NCI-H2196 treated with DMSO at 0.1 percent for 48 hours (cell line): Measurements from ENCODE around the gene CELSR2.

Experiments
- DNase-seq: peaks from one replicate; lab custom pipeline; 2025; ENCODE audit not compliant: unreplicated experiment; lab: John Stamatoyannopoulos, UW

The CELSR2 gene

GRCh38 chr1:109229531-109230127 is 19.7 kb upstream of the CELSR2 start:
- DNase-seq: no peak

- DNase-seq: no peak
These were observed 18.3 kb upstream of the CELSR2 start for GRCh38 chr1:109231066-109231465.

- no peak for DNase-seq
These were observed 14.2 kb upstream of the CELSR2 start for GRCh38 chr1:109235137-109235536.

- DNase-seq: no peak
These were observed 11.8 kb upstream of the CELSR2 start for GRCh38 chr1:109237512-109237911.

GRCh38 chr1:109238382-109238781 is 11.0 kb upstream of the CELSR2 start:
- no peak for DNase-seq

GRCh38 chr1:109239047-109239408 is 10.3 kb upstream of the CELSR2 start:
- DNase-seq: no peak

GRCh38 chr1:109239409-109240068 is 9.8 kb upstream of the CELSR2 start:
- DNase-seq: no peak

- DNase-seq: no peak
These were observed 8.9 kb upstream of the CELSR2 start for GRCh38 chr1:109240158-109241152.

- no peak for DNase-seq
These were observed 8.0 kb upstream of the CELSR2 start for GRCh38 chr1:109241344-109241743.

GRCh38 chr1:109241841-109242345 is 7.4 kb upstream of the CELSR2 start:
- DNase-seq: no peak

- no peak for DNase-seq
These were observed 7.0 kb upstream of the CELSR2 start for GRCh38 chr1:109242387-109242786.

GRCh38 chr1:109243221-109243620 is 6.1 kb upstream of the CELSR2 start:
- no peak for DNase-seq

GRCh38 chr1:109243860-109244552 is 5.3 kb upstream of the CELSR2 start:
- DNase-seq: no peak

- DNase-seq: no peak
These were observed 3.2 kb upstream of the CELSR2 start for GRCh38 chr1:109246141-109246551.

GRCh38 chr1:109247401-109248365 is 1.7 kb upstream of the CELSR2 start:
- DNase-seq: no peak

- DNase-seq: no peak
These were observed 919 bp upstream of the CELSR2 start for GRCh38 chr1:109248444-109248796.

GRCh38 chr1:109249654-109250401 is 489 bp downstream of the CELSR2 start:
- DNase-seq: no peak

- no peak for DNase-seq
These were observed 1.3 kb downstream of the CELSR2 start for GRCh38 chr1:109250454-109251276.
